NCI-H774 (cell line): Measurements from ENCODE around the gene EXTL1.

ENCODE experiments used
- DNase-seq: peaks from one replicate; lab custom pipeline; 2025; lab: John Stamatoyannopoulos, UW

EXTL1 gene

DNA sequence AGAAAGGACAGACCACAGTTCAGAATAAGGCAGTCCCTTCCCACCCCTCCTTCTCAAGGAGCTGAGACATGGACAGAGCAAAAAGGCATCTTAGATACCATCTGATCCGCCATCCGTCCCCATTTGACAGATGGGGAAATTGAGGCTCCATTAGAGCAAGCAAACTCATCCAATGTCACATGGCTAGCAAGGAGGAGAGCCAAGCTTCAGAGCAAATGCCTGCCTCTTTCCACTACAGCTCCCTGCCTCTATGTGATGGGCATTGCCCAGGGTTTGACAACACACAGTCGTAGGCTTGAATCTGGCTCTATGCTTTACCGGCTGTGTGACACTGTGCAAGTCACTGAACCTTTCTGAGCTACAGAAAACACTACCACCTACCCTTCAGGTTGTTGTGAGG is 20.4 kb downstream of the EXTL1 start:
- DNase-seq: no peak

DNA sequence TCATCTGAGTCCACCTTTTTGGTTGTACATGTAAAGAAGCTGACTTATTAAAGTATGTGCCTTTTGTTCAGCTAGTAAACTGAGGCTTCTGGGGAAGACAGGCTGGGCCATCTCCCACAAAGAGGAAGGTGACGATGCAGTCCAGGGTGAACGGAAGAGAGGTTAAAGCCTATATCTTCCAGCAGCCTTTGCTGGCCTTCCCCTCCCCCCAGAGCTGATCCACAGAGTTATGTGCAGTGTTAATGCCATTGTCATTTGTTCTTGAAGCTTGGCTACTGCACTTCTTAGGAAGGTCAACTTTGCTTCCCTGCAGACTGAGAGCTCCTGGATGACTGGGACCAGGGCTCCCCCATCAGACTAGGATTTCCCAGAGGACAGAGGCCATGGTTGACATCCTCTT is 22.2 kb downstream of the EXTL1 start:
- DNase-seq: no peak

DNA sequence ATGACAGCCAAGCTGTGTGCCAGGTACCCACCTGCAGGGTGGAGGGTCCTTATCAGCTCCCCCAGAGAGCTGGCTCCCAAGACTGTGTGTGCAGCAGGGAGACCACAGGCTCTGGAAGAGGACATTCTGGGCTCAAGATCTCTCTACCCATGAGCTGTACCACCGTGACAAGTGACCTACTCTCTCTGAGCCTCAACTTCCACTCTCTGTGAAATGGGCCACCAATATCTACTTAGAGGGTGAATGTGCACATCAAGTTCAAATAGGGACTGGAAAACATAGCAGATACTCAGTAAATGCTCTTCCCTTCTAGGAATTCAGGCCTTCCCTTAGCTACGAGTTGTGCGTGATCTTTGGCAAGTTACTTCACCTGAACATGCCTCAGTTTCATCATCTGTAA is 22.8 kb downstream of the EXTL1 start:
- DNase-seq: no peak

DNA sequence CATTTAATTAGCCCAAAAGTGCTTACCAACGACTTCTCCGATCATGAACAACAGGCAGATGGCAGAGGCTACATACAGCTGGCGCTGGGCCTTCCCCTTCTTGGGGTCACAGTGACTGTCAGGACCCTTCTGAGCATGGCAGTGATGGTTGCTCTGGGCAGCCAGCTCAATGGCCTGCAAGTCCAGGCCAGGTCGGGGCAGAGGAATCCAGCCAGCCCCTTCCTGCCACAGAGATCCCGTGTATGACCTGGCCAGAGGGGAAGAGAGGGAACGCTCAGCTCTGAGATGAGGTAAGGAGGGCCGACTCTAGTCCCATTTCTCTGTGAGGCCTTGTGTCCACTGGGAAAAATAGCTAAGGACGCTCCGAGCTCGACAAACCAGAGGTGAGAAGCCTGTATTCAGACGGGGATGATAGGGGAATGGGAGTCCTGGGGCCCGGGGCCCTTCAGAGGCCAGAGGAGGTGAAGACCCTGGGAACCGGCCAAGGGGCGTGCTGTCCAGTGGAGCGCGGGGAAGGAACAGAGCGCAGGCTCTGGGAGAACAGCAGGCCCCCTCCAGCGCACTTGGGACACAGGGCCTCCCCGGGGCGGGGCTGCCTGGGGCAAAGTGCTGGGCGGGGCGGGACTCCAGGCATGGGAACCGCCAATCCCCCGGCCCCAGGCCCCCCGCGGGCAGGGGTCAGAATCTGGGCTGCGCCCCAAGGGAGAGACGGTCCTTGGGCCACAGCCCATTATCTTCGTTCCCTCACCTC is 23.6 kb downstream of the EXTL1 start:
- no peak for DNase-seq

DNA sequence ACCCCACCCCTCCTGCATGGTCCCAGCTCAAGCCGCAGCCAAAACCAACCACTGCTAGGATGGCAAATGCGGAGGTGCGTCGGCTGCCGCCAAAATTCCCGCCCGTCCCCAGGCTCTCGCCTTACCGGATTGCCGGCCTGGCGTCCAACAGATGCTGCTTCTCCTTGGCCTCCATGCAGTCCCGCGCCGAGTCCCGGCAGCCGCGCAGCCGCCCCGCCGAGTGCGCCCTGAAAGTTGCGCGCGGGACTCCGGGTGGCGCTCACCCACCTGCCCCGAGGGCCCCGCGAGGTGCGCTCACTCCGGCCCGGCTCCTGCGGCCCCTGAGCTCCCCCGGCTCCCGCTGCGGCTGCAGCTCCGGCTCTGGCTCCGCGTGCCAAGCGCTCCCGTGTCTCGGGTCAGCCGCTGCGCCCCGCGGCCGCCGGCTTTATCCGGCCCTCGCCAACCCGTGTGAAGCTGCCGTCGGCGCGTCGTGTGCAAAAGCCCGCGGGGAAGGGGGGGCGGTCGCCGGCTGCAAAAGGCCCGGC is 24.2 kb downstream of the EXTL1 start, which contains the start of gene SLC30A2:
Gene SLC30A2, minus strand, starts transcription at position 397 of the 524 bp plus-strand sequence. Its CDS starts 222 bp downstream, at position 175.
- DNase-seq: no peak

DNA sequence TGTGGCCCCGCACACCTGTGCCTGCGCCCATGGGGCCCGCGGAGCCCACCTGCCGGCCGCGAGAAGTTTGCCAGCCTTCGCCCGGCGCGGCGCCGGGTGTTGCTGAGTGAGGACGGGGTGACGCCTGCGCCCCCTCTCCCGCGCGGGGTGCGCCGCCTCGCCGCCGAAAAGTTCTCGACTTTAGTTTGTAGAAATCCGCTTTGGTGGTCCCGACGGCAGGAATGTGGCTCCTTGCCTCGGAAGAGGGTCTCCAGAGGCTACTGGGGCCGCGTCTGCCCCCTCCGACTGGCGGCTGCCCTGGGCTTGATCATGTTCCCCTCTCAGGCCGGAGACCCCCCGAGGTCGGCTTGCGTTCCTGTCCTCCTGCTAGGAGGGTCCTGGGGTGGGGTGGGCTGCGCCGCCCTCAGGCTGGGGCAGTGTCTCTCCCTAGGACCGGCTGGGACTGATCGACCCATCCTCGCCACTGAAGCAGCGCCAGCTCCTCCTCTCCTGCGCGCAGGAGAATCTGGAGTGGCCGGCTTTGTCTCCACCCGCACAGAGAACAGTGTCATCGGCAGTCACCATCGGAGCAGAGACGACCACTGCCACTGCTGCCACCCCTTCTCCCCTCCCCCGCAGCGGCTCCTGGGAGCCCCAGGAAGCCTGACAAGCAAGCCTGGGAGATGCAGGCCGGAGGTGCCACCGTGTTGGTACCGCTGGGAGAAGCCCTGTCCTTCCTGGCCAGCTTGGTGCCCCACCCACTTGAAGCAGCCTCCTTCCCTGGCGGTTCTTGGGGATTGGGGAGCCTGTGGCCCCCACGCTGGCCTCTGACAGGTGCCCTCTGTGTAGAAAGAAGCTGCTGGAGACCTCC is 24.9 kb downstream of the EXTL1 start:
- DNase-seq: no peak

DNA sequence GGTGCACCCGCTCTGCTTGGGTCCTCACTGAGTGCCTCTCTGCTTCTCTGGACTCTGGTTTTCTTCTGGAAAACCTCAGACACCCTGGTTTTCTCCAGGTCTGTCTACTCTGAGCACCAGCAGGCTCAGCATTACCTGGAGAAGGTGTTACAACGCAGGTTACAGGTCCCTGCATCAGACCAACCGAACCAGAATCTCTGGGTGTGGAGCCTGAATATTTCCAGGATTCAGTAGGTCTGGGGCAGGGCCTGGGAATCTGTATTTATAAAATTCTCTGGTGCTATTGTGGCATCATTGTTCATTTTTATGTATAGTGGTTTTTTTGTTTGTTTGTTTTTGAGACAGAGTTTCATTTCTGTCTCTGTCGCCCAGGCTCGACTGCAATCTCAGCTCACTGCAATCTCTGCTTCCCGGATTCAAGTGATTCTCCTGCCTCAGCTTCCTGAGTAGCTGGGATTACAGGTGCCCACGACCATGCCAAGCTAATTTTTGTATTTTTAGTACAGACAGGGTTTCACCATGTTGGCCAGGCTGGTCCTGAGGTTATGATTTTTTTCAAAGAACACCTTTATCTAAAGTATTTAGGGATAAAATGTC is 25.8 kb downstream of the EXTL1 start:
- DNase-seq: no peak

DNA sequence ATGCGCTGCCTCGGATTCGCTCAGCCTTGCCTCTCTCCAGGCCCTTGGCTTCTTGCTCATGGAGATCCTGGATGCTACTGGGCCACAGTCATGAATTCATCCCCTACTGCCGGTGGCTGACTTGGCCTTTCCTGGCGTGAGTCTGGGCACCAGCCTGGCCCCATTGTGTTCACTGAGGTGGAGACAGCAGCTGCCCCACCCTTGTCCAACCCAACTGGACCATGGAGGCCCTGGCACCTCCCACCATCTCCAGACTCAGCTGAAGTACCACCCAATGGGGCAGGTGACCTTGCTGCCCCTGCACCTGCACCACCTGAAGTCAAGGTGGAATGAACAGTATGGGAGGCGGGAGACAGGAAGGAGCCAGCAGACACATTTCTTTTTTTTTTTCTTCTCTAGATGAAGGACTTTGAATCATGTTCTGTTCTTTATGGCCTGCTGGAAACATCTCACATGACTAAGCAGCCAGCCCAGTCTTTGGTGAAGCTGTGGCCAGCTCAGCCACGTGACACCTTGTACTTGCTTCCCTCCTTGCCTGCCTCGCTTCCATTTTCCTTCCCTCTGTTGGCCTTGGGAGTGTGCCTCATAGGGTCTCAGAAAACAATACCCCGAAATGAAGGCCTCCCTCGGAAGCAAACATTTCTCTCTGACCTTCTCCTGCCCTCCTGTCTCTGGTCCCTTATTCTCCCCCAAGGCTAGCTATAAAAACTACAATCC is 28.1 kb downstream of the EXTL1 start:
- DNase-seq: no peak

DNA sequence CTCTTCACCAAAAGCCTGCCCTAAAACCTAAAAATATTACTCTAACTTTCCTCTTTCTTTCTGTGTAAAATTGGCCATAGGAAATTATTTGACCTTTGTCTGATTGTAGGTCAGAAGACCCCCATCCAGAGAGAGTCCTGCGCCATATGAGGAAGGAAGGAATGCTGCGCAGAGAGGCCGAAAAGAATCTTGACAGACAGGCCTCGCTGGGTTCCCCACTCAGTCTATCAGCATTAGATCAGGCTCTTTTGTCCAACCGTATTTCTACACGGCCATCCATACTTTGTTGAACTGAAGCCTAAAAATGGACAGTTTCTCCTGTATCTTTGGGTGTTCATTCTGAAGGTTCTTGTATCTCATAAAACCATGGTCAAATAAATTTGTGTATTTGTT is 28.7 kb downstream of the EXTL1 start:
- DNase-seq: no peak

DNA sequence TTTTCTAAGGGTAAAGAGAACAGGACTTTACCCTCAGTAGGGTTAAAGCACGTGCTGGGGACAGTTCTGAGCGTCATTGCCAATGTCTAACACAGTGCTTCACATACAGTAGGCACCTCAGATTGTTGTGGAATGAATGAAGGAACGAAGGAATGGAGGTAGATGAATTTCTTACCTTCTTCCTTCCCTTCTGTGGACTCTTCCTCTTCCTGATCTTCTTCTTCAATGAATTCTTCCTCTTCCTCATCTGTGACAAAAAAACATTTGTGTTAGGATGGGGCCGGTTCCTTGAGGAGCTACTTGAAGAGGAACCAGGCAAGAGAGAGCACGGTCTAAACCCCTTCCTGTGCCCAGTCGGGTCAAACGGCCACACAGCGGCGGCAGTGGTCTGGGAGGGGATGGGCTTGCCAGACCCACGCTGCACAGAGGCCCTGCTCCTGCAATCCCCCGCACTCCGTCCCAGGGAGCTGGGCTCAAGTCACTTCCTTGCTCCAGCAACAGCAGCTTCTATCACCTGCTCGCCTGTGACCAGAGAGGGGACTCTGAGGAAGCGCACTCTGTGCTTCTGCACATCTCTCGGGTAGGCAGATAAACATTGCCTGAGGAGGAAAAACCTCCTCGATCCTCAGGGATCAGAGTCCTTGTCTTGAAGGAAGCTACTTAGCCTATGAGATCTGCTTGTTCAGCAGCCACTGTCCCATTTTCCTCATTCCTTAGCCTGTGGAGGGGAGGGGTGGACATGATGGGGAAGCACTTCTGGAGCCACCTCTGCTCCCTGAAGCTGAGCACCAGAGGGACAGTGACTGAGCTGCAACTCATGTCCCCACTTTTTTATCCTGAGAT is 32.4 kb downstream of the EXTL1 start:
- DNase-seq: no peak

DNA sequence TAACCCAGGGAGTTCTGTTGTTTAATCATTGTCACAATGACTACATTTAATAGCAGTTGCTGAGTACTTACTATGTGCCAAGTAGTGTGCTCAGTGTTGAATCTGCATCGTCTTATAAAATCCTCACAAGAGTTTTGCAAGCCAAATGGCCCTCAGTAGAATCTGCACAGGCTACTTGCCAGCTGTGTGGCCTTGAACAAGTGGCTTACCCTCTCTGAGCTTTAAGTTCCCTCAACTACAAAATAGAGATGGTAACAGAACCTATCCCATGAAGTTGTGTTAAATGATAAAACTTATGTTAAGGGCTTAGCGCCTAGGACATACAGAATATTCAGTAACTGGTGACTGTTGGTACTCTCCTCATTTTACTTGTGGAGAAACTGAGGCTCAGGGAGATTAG is 33.5 kb downstream of the EXTL1 start:
- DNase-seq: no peak

DNA sequence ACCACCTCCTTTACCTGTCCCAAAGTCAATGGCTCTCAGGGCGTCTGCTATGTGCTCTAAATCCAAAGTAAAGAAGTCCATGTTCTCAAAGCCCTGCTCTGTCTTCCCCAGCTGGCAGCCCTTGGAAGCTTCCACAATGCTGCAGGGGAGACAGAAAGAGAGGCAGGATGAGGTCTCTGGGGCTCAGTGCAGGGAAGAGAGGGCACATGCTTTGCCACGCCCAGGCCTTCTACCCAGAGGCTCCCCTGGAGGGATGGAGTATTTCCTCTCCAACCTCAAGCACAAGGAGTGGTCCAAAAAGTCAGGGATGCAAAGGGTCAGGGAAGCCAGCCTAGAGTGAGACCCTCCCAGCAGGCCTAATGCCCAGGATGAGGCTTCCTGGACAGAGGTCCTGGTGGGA is 35.6 kb downstream of the EXTL1 start:
- DNase-seq: no peak

DNA sequence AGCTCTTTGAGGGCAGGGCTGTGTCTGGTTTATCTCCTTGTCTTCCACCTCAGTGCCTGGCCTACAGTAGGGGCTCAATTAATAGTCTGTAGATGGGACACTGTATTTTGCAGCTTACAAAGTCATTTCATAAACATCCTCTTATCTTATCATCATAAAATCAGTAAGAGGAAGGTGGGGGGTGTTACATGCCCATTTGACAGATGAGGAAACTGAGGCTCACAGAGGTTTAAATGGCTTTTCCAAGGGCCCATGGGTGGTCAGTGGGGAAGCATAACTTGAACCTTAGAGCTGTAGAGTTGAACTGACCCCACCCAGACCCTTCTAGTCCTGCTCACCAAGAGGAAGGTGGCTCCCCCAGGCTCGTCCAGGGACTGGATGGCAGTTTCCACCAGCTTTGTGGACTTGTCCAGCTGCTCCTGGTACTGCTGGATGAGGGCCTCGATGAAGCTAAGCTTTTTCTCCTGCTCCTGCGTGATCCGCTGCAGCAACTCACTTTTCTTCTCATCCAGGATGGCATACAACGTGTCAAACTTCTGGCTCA is 36.5 kb downstream of the EXTL1 start:
- DNase-seq: no peak

DNA sequence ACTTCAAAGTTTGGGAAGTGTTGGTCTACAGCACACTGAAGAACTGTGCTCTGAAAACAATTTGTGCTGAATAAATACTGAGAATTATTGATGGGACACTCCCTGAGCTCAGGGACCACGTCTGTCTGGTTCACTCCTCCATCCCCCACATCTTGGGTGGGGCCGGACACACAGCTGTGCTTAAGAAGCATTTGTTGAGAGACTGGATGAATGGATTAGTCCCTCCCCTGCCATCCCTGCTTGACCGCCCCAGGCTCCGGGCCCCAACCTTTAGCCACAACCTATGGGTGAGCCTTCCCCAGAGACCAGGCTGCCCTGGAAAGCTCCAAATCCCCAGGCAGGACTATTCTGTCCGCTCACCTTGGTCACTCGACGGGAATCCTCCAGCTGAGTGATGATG is 38.3 kb downstream of the EXTL1 start:
- DNase-seq: no peak

DNA sequence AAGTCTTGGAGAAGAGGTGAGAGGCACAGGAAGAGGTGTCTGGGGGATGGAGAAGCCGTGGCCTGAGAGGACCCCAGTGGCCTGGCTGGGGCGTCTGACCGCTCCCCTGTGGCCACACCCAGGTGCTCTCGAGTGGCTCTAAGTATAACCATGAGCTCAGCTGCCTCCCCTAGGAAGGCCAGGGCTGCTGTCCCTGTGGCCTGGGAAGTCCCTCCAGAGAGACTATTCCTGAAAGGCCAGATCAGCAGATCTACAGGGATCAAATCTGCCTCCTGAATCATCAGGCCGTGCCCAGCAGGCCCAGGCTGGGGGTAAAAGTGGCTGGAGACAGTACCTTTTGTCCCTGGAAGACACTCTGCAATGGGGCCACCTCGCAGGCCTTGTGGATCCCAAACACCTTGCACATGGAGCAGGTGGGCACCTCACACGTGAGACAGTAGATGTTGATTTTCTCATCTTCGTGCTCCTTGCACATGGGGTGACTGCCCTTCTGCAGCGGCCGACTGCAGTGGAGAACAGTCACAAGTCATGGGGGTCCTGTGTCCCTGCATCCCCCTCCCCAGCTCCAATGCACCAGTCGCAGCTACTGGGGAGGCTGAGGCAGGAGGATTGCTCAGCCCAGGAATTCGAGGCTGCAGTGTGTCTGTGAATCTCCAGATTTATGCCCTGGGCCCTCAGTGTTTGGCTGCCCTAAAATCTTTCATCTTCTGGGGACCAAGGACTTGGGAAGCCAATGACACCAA is 39.4 kb downstream of the EXTL1 start:
- no peak for DNase-seq

DNA sequence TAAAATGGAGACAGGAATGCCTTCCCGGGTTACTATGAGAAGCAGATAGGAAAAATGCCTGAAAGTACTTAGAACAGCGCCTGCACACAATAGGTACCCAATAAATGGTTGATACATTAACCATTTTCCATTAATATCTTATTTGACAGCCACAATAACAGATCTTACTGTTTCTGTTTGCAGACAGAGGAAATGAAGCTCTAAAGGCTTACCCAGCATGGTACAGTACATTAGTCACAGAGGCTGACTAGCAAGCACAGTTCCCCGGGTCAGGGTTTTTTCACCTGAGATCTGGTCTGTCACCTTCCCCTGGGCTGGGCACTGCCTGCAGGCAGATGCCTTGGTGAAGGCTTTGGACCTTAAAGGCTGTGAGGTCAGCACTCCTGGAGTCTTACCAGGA is 43.0 kb downstream of the EXTL1 start:
- DNase-seq: no peak

DNA sequence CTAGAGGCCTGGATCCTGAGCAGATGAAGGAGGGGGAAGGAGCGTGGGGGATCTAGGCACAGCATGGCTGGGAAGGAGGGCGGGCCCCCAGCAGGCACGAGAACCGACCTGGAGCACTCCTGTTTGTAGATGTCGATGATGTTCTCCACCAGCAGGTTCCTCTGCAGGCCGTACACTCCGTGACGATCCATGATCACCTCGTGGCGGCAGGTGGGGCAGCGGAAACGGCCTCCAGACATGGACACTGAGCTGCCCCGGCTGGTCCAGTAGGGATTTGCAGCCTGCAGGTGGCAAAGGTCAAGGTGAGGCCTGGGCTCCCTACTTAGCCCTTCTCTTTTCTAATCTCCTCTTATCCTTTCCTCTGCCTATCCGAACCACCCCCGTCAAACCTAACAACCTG is 44.6 kb downstream of the EXTL1 start:
- DNase-seq: no peak

DNA sequence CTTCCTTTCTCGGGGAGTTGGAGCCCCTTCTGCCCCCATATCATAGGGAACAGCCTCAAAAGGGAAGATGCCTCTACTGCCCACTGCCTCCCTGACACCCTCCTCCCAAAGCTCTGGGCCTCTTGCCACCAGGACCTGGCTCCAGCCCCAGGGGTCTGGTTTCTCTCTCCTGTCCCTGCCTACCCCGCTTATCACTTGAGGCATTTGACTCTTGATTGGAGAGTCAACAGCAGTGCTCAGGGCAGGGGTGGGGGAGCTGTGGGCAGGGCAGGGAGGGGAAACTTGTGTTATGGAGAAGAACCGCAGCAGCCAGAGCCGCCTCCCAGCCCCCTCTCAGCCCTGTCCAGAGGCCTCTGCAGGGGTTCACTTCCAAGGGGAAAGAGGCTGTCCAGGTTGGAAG is 45.3 kb downstream of the EXTL1 start:
- DNase-seq: no peak

DNA sequence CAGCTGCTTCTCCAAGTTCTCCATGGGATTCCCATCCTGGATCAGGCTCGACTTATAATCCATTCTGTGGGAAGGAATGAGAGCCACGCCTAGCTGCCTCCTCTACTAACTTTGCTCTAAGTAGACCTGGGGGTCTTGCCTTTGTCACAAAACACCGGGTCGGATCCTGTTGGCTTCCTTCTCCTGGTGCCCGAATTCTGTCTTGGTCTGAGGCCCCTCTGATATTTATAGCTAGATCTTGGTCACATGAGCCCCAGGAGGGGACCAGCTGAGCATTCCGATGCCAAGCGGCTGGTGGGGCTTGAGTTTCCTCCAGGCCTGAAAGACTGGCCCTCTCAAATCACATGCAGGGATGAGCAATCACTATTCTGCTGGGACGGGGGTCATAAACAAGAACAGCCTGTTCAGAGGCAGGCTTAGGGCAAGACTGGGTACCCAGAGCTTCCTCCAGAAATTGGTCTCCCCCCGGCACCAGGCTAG is 45.9 kb downstream of the EXTL1 start, which contains the start of gene TRIM63:
Gene TRIM63, minus strand, starts transcription at position 199 of the 480 bp plus-strand sequence. Its CDS starts 136 bp downstream, at position 63.
- DNase-seq: no peak

DNA sequence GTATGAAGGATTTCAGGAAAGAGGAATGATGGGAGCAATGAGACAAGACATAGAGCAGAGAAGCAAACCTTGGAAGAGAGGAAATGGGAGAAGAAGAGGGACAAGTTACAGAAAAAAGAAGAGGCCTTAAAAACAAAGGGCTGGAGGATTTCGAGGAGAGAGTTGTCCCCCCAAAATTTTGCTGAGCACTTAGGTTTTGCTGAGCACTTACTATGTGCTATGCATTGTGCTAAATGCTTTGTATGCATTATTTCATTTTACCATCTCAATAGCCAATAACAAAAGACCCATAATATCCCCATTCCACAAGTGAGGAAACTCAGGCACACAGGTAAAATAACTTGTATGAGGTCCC is 48.3 kb downstream of the EXTL1 start:
- no peak for DNase-seq
